GM19193 (cell line): ENCODE data around the gene TPGS1.

Source experiments
- POLR2A ChIP-seq: IDR thresholded peaks from 4 replicates; pipeline ENCODE4 v1.6.1; 2011; ENCODE audit not compliant: insufficient read depth, insufficient read length; ENCODE audit errors: extremely low read depth

Gene TPGS1

DNA sequence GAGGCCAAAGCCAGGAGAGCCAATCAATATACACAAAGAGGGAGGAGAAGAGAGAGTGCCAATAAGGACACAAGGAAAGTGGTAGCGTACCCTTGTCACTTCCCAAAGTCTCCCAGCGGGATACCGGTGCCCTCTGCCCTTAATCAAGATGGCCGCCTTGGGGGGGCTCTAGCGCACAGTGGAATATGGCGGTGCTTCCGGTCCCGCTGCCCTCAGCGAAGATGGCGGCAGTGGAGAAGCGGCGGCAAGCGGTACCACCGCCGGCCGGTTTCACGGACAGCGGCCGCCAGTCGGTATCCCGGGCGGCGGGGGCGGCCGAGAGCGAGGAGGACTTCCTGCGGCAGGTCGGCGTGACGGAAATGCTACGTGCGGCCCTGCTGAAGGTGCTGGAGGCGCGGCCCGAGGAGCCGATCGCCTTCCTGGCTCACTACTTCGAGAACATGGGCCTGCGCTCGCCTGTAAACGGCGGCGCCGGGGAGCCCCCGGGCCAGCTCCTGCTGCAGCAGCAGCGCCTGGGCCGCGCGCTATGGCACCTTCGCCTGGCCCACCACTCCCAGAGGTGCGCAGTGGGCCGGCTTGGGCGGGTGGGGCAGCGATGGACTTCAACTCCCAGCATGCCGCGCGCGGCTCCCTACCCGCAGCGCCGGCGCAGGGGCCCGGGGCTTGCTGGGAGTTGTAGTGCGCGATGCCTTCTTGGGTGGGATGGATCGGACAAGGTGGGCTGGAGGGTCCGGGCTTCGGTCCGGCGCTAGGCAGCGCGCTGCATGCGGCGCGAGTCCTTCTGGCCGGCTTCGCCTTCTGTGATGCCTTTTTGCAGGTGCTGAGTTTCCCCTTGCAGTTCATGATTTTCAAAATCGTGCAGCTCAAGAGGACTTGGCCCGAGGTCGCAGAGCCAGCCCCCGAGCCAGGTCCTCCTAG lies at the start of gene TPGS1:
Gene TPGS1, plus strand, starts transcription at position 212 of the 918 bp plus-strand sequence. Its CDS starts 10 bp downstream, at position 222.
- peak; percentile 59 for TF ChIP-seq POLR2A

- TF ChIP-seq POLR2A, result no peak
Observed at GRCh38 chr19:457636-458035, 49.7 kb upstream of the TPGS1 start.

DNA sequence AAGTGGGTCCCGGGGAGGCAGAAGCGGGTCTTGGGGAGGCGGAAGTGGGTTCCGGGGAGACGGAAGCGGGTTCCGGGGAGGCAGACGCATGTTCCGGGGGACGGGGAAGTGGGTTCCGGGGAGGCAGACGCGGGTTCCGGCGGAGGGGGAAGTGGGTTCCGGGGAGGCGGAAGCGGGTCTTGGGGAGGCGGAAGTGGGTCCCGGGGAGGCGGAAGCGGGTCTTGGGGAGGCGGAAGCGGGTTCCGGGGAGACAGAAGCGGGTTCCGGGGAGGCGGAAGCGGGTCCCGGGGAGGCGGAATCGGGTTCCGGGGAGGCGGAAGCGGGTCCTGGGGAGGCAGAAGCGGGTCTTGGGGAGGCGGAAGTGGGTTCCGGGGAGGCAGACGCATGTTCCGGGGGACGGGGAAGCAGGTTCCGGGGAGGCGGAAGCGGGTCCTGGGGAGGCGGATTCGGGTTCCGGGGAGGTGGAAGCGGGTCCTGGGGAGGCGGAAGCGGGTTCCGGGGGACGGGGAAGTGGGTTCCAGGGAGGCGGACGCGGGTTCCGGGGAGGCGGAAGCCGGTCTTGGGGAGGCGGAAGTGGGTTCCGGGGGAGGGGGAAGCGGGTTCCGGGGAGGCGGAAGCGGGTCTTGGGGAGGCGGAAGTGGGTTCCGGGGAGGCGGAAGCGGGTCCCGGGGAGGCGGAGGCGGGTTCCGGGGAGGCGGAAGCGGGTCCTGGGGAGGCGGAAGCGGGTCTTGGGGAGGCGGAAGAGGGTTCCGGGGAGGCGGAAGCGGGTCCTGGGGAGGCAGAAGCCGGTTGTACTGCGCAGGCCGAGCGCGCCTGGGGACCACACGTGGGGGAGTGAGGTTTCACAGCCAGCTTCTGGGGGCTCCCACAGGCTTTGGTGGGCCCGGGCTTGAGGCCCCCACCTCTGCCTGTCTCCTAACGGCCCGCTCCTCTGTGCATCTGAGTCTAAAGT lies 48.9 kb upstream of the TPGS1 start:
- no peak for TF ChIP-seq POLR2A

DNA sequence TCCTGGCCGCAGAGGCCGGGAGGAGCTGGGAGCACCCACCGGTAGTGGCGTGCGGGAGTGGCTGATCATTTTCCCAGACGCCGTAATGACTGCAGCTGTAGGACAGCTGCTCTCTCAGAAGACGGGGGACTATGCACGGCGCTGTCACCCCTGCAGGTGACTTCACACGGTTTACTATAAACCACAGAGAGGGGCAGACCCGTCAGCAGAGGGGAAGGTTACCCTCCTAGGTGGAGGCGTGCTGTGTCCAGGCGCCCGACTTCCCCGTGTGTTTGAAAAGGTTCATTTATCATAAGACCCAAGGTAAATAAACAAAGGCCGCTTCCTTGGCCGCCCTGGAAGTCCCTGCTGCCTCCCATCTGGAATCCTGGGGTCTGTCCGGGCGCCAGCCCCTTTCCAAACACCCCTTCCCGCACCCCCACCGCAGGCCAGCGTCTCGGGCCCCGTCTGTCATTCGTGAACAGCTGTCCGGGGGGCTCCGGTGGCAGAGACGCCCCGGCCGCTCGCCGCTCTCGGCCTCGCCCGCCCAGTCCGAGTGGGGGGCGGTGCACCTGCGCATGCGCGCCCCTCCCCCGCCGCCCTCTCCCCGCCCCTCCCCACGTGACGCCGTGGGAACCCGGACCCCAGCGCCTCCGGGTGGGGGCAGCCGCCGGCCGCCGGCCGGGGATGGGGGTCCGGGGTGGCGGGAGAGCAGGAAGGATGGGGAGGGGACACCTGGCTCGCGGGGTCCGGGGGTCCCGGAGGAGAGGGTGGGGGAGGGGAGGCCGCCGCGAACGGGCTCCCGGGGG lies 47.4 kb upstream of the TPGS1 start:
- no peak for TF ChIP-seq POLR2A

- no peak for TF ChIP-seq POLR2A
Observed at GRCh38 chr19:460877-461720, 46.2 kb upstream of the TPGS1 start, which contains the start of gene SHC2. TSS of gene SHC2 (minus strand) at chr19:461033. CDS start at chr19:460996, 37 bp downstream.

GRCh38 chr19:461721-462551 lies 45.4 kb upstream of the TPGS1 start:
- TF ChIP-seq POLR2A, result no peak

DNA sequence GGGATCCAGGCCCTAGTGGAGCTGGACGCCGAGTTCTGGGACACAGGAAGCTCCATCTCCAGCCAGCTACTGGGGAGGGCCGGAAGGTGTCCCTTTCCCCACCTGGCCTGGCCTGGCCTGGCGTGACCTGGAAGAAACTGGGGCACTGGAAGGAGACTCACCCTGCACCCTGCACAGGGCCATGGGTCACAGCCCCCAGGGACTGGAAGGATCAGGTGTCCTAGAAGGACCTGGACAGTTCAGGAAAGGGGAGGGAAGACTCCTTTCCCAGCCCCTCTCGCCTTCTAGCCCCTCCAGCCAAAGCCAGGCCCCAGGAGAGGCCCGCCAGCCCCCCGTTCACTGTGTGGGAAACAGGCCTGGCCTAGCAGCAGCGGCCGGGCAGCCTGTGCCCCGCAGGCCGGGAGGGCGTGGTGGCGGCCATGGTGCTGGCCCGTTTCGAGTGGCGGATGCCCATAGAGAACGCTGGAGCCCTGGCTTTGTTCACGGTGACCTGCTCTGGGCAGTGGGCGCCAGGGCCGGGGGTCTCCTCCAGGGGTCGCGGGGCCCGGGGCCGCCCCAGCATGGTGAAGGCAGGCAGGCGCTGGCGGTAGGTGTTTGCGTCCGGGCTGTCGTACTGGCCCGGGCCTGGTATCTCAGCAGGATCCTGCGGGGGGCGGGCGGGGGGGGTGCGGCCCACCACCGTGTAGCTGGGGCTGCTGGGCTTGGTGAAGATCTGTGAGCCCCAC lies 43.7 kb upstream of the TPGS1 start:
- TF ChIP-seq POLR2A, result no peak

DNA sequence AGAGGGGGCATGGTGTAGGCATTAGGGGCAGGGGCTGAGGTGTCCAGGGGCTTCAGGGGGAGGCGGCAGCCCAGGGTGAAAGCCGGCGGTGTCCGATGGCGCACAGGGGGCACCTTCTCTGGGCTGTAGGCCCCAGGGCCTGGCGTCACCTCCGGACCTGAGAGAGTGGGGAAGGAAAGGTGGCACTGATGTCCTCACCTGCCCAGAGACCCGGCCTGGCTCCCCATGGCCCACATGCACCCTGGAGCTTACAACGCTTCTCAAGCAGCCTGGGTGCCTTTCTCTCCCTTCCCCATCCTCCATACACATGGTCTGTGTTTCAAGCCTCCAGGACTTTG lies 43.1 kb upstream of the TPGS1 start:
- no peak for TF ChIP-seq POLR2A

GRCh38 chr19:465056-465816 lies 42.1 kb upstream of the TPGS1 start:
- no peak for TF ChIP-seq POLR2A

GRCh38 chr19:467554-467953 lies 39.7 kb upstream of the TPGS1 start:
- TF ChIP-seq POLR2A, result no peak

- no peak for TF ChIP-seq POLR2A
Observed at GRCh38 chr19:468587-469256, 38.6 kb upstream of the TPGS1 start.
